RPMI7951 (cell line): ENCODE measurements around the gene VPS41. TPM values are rescaled to one million over a fixed set of nuclear protein-coding genes. Genes with fewer than 3 reads are reported as not detected.
A peak's percentile ranks its signal among the peaks of the same experiment; 100 is the strongest.

Experiments
- DNase-seq: peaks from one replicate; pipeline ENCODE4 v3.0.0-alpha.2; 2012; ENCODE audit warnings: low read depth
- total RNA-seq: library from RNA; depleted of rRNA; stranded (reverse); fragments of >200 nt; shearing (Covaris generic); gene quantifications from 2 replicates; pipeline ENCODE4 v1.2.3, GENCODE V29; 2014

Gene VPS41
- total RNA-seq, 1 experiment from 2014 or later: 47.6 TPM

- no peak for DNase-seq
Observed at GRCh38 chr7:38813768-38814167, 95.2 kb downstream of the VPS41 start.

GRCh38 chr7:38806912-38807311 lies 102.1 kb downstream of the VPS41 start:
- no peak for DNase-seq

GRCh38 chr7:38801786-38802185 lies 107.2 kb downstream of the VPS41 start:
- no peak for DNase-seq

- DNase-seq: no peak
Observed at GRCh38 chr7:38798552-38799267, 110.3 kb downstream of the VPS41 start.

- peak; percentile 58 for DNase-seq
Observed at GRCh38 chr7:38796626-38797501, 112.1 kb downstream of the VPS41 start.

- peak; percentile 8 for DNase-seq
Observed at GRCh38 chr7:38795593-38795992, 113.4 kb downstream of the VPS41 start.

GRCh38 chr7:38781991-38782390 lies 127.0 kb downstream of the VPS41 start:
- DNase-seq: no peak

- no peak for DNase-seq
Observed at GRCh38 chr7:38777609-38778008, 131.4 kb downstream of the VPS41 start.

- no peak for DNase-seq
Observed at GRCh38 chr7:38775506-38776175, 133.3 kb downstream of the VPS41 start.

GRCh38 chr7:38773430-38773829 lies 135.6 kb downstream of the VPS41 start:
- DNase-seq: no peak

GRCh38 chr7:38760226-38760625 lies 148.8 kb downstream of the VPS41 start:
- no peak for DNase-seq

GRCh38 chr7:38759028-38759427 lies 150.0 kb downstream of the VPS41 start:
- DNase-seq: no peak

- no peak for DNase-seq
Observed at GRCh38 chr7:38757931-38758330, 151.1 kb downstream of the VPS41 start.

- no peak for DNase-seq
Observed at GRCh38 chr7:38756521-38756920, 152.5 kb downstream of the VPS41 start.

GRCh38 chr7:38753347-38753746 lies 155.6 kb downstream of the VPS41 start:
- DNase-seq: no peak

GRCh38 chr7:38751416-38751815 lies 157.6 kb downstream of the VPS41 start:
- DNase-seq: no peak

GRCh38 chr7:38748056-38748610 lies 160.9 kb downstream of the VPS41 start:
- peak; percentile 31 for DNase-seq

GRCh38 chr7:38746438-38746837 lies 162.6 kb downstream of the VPS41 start:
- DNase-seq: no peak

GRCh38 chr7:38744746-38745145 lies 164.2 kb downstream of the VPS41 start:
- DNase-seq: peak; percentile 38

- DNase-seq: no peak
Observed at GRCh38 chr7:38743899-38744298, 165.1 kb downstream of the VPS41 start.

GRCh38 chr7:38740041-38740440 lies 168.9 kb downstream of the VPS41 start:
- DNase-seq: no peak

- no peak for DNase-seq
Observed at GRCh38 chr7:38736138-38736537, 172.9 kb downstream of the VPS41 start.
